HepG2 (cell line): ENCODE data around the gene FOXD3. TPM values are rescaled to one million over a fixed set of nuclear protein-coding genes. Genes with fewer than 3 reads are reported as not detected.
A peak's percentile ranks its signal among the peaks of the same experiment; 100 is the strongest.

ENCODE experiments used
- ARID2 ChIP-seq: sonication (generic); formaldehyde crosslinking; IDR thresholded peaks from 2 replicates; pipeline ENCODE4 v1.8.1; 2022; ENCODE audit warnings: mild to moderate bottlenecking, missing genetic modification reagents, borderline replicate concordance
- ERF ChIP-seq: IDR thresholded peaks from 2 replicates; pipeline ENCODE4 v1.6.1; 2018; ENCODE audit warnings: missing biosample characterization, missing genetic modification reagents
- FOXJ3 ChIP-seq: sonication (generic); formaldehyde crosslinking; IDR thresholded peaks from 2 replicates; pipeline ENCODE4 v1.4.0; 2020; ENCODE audit warnings: missing genetic modification reagents, mild to moderate bottlenecking, borderline replicate concordance
- FOXK1 ChIP-seq: sonication (generic); formaldehyde crosslinking; IDR thresholded peaks from 2 replicates; pipeline ENCODE4 v1.4.0; 2020; ENCODE audit warnings: low read depth, missing genetic modification reagents, borderline replicate concordance
- FOXP4 ChIP-seq: sonication (generic); formaldehyde crosslinking; IDR thresholded peaks from 2 replicates; pipeline ENCODE4 v1.4.0; 2020; ENCODE audit warnings: missing genetic modification reagents
- HDAC6 ChIP-seq: fragments of 200-600 bp; sonication (generic); IDR thresholded peaks from 2 replicates; pipeline ENCODE4 v1.7.0; 2017; ENCODE audit warnings: mild to moderate bottlenecking, antibody characterized with exemption, low read length, low read depth
- HIC2 ChIP-seq: sonication (generic); formaldehyde crosslinking; IDR thresholded peaks from 2 replicates; pipeline ENCODE4 v1.9.0; 2022; ENCODE audit warnings: low read depth, missing genetic modification reagents
- HMGXB4 ChIP-seq, 2 experiments: sonication (generic) in 1 of 2; formaldehyde crosslinking in 1 of 2; IDR thresholded peaks; 2 replicates each; pipeline versions ENCODE4 v1.4.0 to v1.6.1; 2018 to 2020; ENCODE audit warnings: missing genetic modification reagents in 2 of 2, borderline replicate concordance in 1 of 2, low read depth in 1 of 2, mild to moderate bottlenecking in 1 of 2, missing biosample characterization in 1 of 2
- HNF4A ChIP-seq: sonication (generic); formaldehyde crosslinking; IDR thresholded peaks from 2 replicates; pipeline ENCODE4 v1.4.0; 2020; ENCODE audit warnings: missing genetic modification reagents
- KDM3A ChIP-seq: IDR thresholded peaks from 2 replicates; pipeline ENCODE4 v1.6.1; 2018; ENCODE audit warnings: low read depth, missing compliant biosample characterization
- MIER3 ChIP-seq: IDR thresholded peaks from 2 replicates; pipeline ENCODE4 v1.6.1; 2016; ENCODE audit warnings: missing compliant biosample characterization, borderline replicate concordance
- NR3C1 ChIP-seq: sonication (generic); formaldehyde crosslinking; IDR thresholded peaks from 2 replicates; pipeline ENCODE4 v1.4.0; 2020; ENCODE audit warnings: missing genetic modification reagents
- PRMT3 ChIP-seq: sonication (generic); formaldehyde crosslinking; IDR thresholded peaks from 2 replicates; pipeline ENCODE4 v1.8.1; 2022; ENCODE audit warnings: low read depth, mild to moderate bottlenecking, moderate library complexity, missing genetic modification reagents, borderline replicate concordance
- TEAD3 ChIP-seq: optimal IDR thresholded peaks from 2 replicates; pipeline ENCODE3; 2016; ENCODE audit warnings: borderline replicate concordance
- THAP7 ChIP-seq: sonication (generic); formaldehyde crosslinking; IDR thresholded peaks from 2 replicates; pipeline ENCODE4 v1.8.1; 2023; ENCODE audit warnings: mild to moderate bottlenecking, missing genetic modification reagents
- ZKSCAN5 ChIP-seq: sonication (generic); formaldehyde crosslinking; IDR thresholded peaks from 2 replicates; pipeline ENCODE4 v1.5.1; 2020; ENCODE audit warnings: mild to moderate bottlenecking, missing genetic modification reagents
- ZNF296 ChIP-seq: sonication (generic); formaldehyde crosslinking; conservative IDR thresholded peaks from 2 replicates; pipeline ENCODE4 v1.5.0; 2020; ENCODE audit warnings: mild to moderate bottlenecking, missing genetic modification reagents
- ZNF607 ChIP-seq: sonication (generic); formaldehyde crosslinking; IDR thresholded peaks from 2 replicates; pipeline ENCODE4 v1.5.1; 2020; ENCODE audit warnings: missing genetic modification reagents, mild to moderate bottlenecking, borderline replicate concordance
- ZNF704 ChIP-seq: sonication (generic); formaldehyde crosslinking; IDR thresholded peaks from 2 replicates; pipeline ENCODE4 v1.8.1; 2023; ENCODE audit warnings: mild to moderate bottlenecking, inconsistent platforms, moderate library complexity, missing genetic modification reagents, borderline replicate concordance
- ZSCAN20 ChIP-seq: sonication (generic); formaldehyde crosslinking; IDR thresholded peaks from 2 replicates; pipeline ENCODE4 v1.4.0; 2020; ENCODE audit warnings: missing genetic modification reagents, mild to moderate bottlenecking, borderline replicate concordance
- polyA plus RNA-seq, 8 experiments: library from polyadenylated mRNA; depleted of rRNA in 3 of 8; stranded (reverse) in 7 of 8; unstranded in 1 of 8; fragments of >200 nt; fragmentation: Illumina TruSeq in 4 of 8; extraction: Trizol in 4 of 8; gene quantifications; 2 replicates each; pipeline versions ENCODE4 v1.2.1 to v1.2.3, GENCODE V29; 2011 to 2016; ENCODE audit warnings: low read depth in 4 of 8, missing spikeins in 1 of 8, mixed read lengths in 1 of 8; ENCODE audit not compliant: insufficient read depth in 1 of 8
- total RNA-seq, 5 experiments: library from RNA; depleted of rRNA; stranded (reverse); fragments of >200 nt; fragmentation: Illumina TruSeq; extraction: Trizol; gene quantifications; 2 replicates each; pipeline ENCODE4 v1.2.3, GENCODE V29; 2016; ENCODE audit warnings: low read depth in 1 of 5

Gene FOXD3
- total and polyA plus RNA-seq, 2 of the 13 experiments (the other 11 are each of a cell fraction or from before 2014, with no cell fraction given) = not detected

- TF ChIP-seq THAP7 (CRISPR knock-in tag) = no peak
- no peak for TF ChIP-seq ZKSCAN5 (CRISPR knock-in tag)
- no peak for TF ChIP-seq HIC2 (CRISPR knock-in tag)
- TF ChIP-seq FOXJ3 (CRISPR knock-in tag) = no peak
- TF ChIP-seq ARID2 (CRISPR knock-in tag) = no peak
- TF ChIP-seq FOXK1 = no peak
- peak; percentile 39; the same call in 1 of the 2 replicates for TF ChIP-seq MIER3 (CRISPR knock-in tag)
- no peak for TF ChIP-seq NR3C1 (CRISPR knock-in tag)
- no peak for TF ChIP-seq PRMT3 (CRISPR knock-in tag)
- TF ChIP-seq ZNF296 (CRISPR knock-in tag) = no peak
- TF ChIP-seq ERF (CRISPR knock-in tag) = peak; percentile 58; the same call in 1 of the 2 replicates
- TF ChIP-seq ZSCAN20 = peak; percentile 60; the same call in 1 of the 2 replicates
- TF ChIP-seq ZNF607 (CRISPR knock-in tag) = no peak; the same call in none of the 2 replicates
- 0 out of 2 replicates have a peak, but pooled peaks have one; percentile 52 for TF ChIP-seq FOXP4 (CRISPR knock-in tag)
- TF ChIP-seq TEAD3 (CRISPR knock-in tag) = no peak
- no peak for TF ChIP-seq HDAC6
- peak; percentile 30 for TF ChIP-seq ZNF704 (CRISPR knock-in tag)
- TF ChIP-seq HMGXB4 (CRISPR knock-in tag; IDR thresholded peaks at IDR 0.05; ENCODE audit: borderline replicate concordance in 1 of 2, low read depth in 1 of 2) = peak; percentile 83 to 89
- TF ChIP-seq KDM3A (CRISPR knock-in tag) = 0 out of 2 replicates have a peak, but pooled peaks have one; percentile 43
- 0 out of 2 replicates have a peak, but pooled peaks have one; percentile 8 for TF ChIP-seq HNF4A (CRISPR knock-in tag)
These were observed 45.1 kb downstream of the FOXD3 start, which contains the start of gene ALG6 (continued) for GRCh38 chr1:63367215-63368103.
